ENCODE measurements around the gene FBXL7.

DNA sequence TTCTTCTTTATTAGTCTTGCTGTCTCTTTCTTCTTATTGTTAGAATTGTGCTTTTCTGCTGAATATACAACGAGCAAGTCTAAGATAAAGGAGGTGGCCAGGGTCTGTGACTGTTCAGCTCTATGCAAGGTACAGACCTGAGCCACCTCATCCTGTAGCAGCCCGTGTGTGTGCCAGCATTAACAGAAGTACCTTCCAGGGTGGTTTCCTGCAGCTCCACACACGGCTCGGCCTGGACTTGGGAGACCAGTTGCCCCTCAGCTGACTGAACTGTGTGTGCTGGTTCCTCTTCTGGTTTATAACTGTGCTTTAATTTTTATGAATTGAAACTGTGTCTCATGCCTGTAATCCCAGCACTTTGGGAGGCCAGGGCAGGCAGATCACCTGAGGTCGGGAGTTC is 70.5 kb downstream of the FBXL7 start:
- TF ChIP-seq, protein P1, sequence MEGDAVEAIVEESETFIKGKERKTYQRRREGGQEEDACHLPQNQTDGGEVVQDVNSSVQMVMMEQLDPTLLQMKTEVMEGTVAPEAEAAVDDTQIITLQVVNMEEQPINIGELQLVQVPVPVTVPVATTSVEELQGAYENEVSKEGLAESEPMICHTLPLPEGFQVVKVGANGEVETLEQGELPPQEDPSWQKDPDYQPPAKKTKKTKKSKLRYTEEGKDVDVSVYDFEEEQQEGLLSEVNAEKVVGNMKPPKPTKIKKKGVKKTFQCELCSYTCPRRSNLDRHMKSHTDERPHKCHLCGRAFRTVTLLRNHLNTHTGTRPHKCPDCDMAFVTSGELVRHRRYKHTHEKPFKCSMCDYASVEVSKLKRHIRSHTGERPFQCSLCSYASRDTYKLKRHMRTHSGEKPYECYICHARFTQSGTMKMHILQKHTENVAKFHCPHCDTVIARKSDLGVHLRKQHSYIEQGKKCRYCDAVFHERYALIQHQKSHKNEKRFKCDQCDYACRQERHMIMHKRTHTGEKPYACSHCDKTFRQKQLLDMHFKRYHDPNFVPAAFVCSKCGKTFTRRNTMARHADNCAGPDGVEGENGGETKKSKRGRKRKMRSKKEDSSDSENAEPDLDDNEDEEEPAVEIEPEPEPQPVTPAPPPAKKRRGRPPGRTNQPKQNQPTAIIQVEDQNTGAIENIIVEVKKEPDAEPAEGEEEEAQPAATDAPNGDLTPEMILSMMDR (IDR thresholded peaks at IDR 0.05) = no peak
- TF ChIP-seq POLR2AphosphoS5 (IDR thresholded peaks at IDR 0.05; ENCODE audit: low read depth, low read length) = no peak

Data from Panc1 (cell line).